Measurements from ENCODE around the gene CELSR1.

DNA sequence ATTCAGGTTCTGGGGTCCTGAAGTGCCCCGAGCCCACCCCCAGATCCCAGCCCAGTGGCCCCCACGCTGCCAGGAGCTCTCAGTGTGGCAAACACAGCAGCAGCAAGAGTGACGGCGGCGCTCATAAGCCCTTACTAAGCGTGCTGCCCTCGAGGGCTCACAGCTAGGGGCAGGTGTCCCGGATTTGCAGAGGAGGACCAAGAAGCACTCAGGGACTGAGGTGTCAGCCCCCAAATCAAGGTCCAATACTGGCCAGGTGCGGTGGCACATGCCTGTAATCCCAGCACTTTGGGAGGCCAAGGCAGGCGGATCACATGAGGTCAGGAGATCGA lies 25.4 kb downstream of the CELSR1 start:
- TF ChIP-seq, protein P1, sequence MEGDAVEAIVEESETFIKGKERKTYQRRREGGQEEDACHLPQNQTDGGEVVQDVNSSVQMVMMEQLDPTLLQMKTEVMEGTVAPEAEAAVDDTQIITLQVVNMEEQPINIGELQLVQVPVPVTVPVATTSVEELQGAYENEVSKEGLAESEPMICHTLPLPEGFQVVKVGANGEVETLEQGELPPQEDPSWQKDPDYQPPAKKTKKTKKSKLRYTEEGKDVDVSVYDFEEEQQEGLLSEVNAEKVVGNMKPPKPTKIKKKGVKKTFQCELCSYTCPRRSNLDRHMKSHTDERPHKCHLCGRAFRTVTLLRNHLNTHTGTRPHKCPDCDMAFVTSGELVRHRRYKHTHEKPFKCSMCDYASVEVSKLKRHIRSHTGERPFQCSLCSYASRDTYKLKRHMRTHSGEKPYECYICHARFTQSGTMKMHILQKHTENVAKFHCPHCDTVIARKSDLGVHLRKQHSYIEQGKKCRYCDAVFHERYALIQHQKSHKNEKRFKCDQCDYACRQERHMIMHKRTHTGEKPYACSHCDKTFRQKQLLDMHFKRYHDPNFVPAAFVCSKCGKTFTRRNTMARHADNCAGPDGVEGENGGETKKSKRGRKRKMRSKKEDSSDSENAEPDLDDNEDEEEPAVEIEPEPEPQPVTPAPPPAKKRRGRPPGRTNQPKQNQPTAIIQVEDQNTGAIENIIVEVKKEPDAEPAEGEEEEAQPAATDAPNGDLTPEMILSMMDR (conservative IDR thresholded peaks at IDR 0.05; ENCODE audit: low read depth, low read length), result no peak
- TF ChIP-seq EZH2 (IDR thresholded peaks at IDR 0.05; ENCODE audit: low read length, unreplicated experiment) (no peak), EZH2phosphoT487 (IDR thresholded peaks at IDR 0.05; ENCODE audit: borderline replicate concordance, low read length) (no peak)

Data from PC-3 (cell line).